Measurements from ENCODE around the gene TRAPPC8. TPM values are rescaled to one million over a fixed set of nuclear protein-coding genes. Genes with fewer than 3 reads are reported as not detected.
"Not testable (repeated sequence)": the region's sequence is repeated elsewhere in the genome, so short reads cannot be mapped to it uniquely, and the experiment has no call there.

TRAPPC8 gene
- total RNA-seq, 4 donors from 2014 or later: 35.0 to 49.4 (median 42.5) TPM

- peaks cover 29 to 96% (median 68%) of the 10 kb centered on the region in 4 donors for H3K36me3 ChIP-seq
These were observed 107.3 kb downstream of the TRAPPC8 start for GRCh38 chr18:31835528-31836133.

GRCh38 chr18:31831903-31832302 is 111.0 kb downstream of the TRAPPC8 start:
- intact Hi-C loops (cut with DNase I): no loop called here
- 96% methylated on average over 1 of the region's 1 CpG for WGBS

More at GRCh38 chr18:31835528-31836133, 107.3 kb downstream of the TRAPPC8 start:
- H3K27me3 ChIP-seq: no peaks in the 10 kb centered on the region
- DNase-seq (ENCODE audit: extremely low spot score): no peak
- no peak overlapping the region for H3K27ac ChIP-seq (replicated peaks in 1 of 4)
- WGBS: 93% methylated on average over 4 of the region's 4 CpGs
- no peak for TF ChIP-seq EP300 (IDR thresholded peaks at IDR 0.05)
- intact Hi-C loops (cut with DNase I): no loop called here
- H3K4me3 ChIP-seq: no peak overlapping the region
- H3K9me3 ChIP-seq: no peaks in the 10 kb centered on the region
- no peaks in the 10 kb centered on the region for H3K4me1 ChIP-seq

GRCh38 chr18:31830686-31831085 is 112.2 kb downstream of the TRAPPC8 start:
- Histone ChIP-seq H3K4me3 (no peak overlapping the region), H3K27ac (replicated peaks in 1 of 4) (no peak overlapping the region), H3K4me1 (no peaks in the 10 kb centered on the region), H3K27me3 (no peaks in the 10 kb centered on the region), H3K36me3 (peaks cover 18 to 68% (median 47%) of the 10 kb centered on the region in 4 donors), H3K9me3 (no peaks in the 10 kb centered on the region)
- TF ChIP-seq POLR2A (IDR thresholded peaks at IDR 0.05; ENCODE audit: low read depth) (no peak), CTCF (IDR thresholded peaks at IDR 0.05) (no peak), EP300 (IDR thresholded peaks at IDR 0.05) (no peak), POLR2AphosphoS5 (IDR thresholded peaks at IDR 0.05) (no peak)
- 100% methylated on average over 3 of the region's 3 CpGs for WGBS
- intact Hi-C loops (cut with DNase I): no loop called here
- DNase-seq (ENCODE audit: extremely low spot score): no peak

More at GRCh38 chr18:31831903-31832302, 111.0 kb downstream of the TRAPPC8 start:
- H3K36me3 ChIP-seq: peaks cover 27 to 80% (median 57%) of the 10 kb centered on the region in 4 donors
- H3K4me3 ChIP-seq: no peak overlapping the region
- no peak for DNase-seq (ENCODE audit: extremely low spot score)
- no peaks in the 10 kb centered on the region for H3K4me1 ChIP-seq
- H3K27ac ChIP-seq (replicated peaks in 1 of 4): no peak overlapping the region
- TF ChIP-seq POLR2A (IDR thresholded peaks at IDR 0.05; ENCODE audit: low read depth) (no peak), CTCF (IDR thresholded peaks at IDR 0.05) (no peak), POLR2AphosphoS5 (IDR thresholded peaks at IDR 0.05) (no peak), EP300 (IDR thresholded peaks at IDR 0.05) (no peak)
- H3K9me3 ChIP-seq: no peaks in the 10 kb centered on the region
- no peaks in the 10 kb centered on the region for H3K27me3 ChIP-seq

GRCh38 chr18:31828613-31829012 is 114.3 kb downstream of the TRAPPC8 start:
- no peak for TF ChIP-seq CTCF (IDR thresholded peaks at IDR 0.05)
- TF ChIP-seq EP300 (IDR thresholded peaks at IDR 0.05): no peak
- no peak for TF ChIP-seq POLR2A (IDR thresholded peaks at IDR 0.05; ENCODE audit: low read depth)
- TF ChIP-seq POLR2AphosphoS5 (IDR thresholded peaks at IDR 0.05): no peak
- no peak for DNase-seq (ENCODE audit: extremely low spot score)
- 93% methylated on average over 10 of the region's 10 CpGs for WGBS
- Histone ChIP-seq H3K9me3 (no peaks in the 10 kb centered on the region), H3K27me3 (no peaks in the 10 kb centered on the region), H3K36me3 (peaks cover 13 to 47% (median 27%) of the 10 kb centered on the region in 4 donors), H3K4me3 (no peak overlapping the region), H3K27ac (replicated peaks in 1 of 4) (no peak overlapping the region), H3K4me1 (no peaks in the 10 kb centered on the region)
- intact Hi-C loops (cut with DNase I): no loop called here

GRCh38 chr18:31826673-31827325 is 116.1 kb downstream of the TRAPPC8 start:
- H3K36me3 ChIP-seq: peaks cover 10 to 32% (median 19%) of the 10 kb centered on the region in 4 donors
- intact Hi-C loops (cut with DNase I); H3K9me3 ChIP-seq; H3K4me3 ChIP-seq; DNase-seq (ENCODE audit: extremely low spot score); H3K27me3 ChIP-seq; H3K4me1 ChIP-seq; H3K27ac ChIP-seq (replicated peaks in 1 of 4): not testable (repeated sequence)
- WGBS: 91% methylated on average over 10 of the region's 10 CpGs

All from esophagus muscularis mucosa (tissue), 4 donors.